ENCODE results near the gene TMTC2.

DNA sequence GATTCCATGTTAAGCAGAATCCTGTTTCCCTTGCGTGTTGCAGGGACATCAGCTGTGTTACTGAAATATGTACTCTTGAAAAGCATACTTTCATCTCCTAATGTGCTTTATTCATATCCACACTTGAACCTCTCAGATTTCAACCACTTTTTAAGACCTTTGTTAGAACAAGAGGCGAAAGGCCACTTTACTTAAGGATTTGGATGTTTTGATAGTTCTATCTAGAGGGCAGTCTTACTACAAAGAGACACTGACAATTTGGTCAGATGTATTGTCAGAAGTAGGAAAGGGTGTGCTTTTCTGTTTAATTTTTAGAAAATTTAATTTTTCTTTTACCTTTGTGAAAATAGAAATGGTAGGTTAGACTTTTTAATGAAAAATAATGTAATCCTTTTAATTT lies 267.9 kb downstream of the TMTC2 start:
- no peak for TF ChIP-seq CTCF (IDR thresholded peaks at IDR 0.05)
- no peak for TF ChIP-seq POLR2A (IDR thresholded peaks at IDR 0.05)

Data from testis (tissue), 2 donors.